GM18870 (cell line): Measurements from ENCODE around the gene DTYMK.

Experiments used
- ATAC-seq: cut with Tn5 transposase; IDR thresholded peaks from one replicate; pipeline ENCODE4 v1.9.1; 2021; ENCODE audit warnings: moderate library complexity; ENCODE audit not compliant: unreplicated experiment

The DTYMK gene

DNA sequence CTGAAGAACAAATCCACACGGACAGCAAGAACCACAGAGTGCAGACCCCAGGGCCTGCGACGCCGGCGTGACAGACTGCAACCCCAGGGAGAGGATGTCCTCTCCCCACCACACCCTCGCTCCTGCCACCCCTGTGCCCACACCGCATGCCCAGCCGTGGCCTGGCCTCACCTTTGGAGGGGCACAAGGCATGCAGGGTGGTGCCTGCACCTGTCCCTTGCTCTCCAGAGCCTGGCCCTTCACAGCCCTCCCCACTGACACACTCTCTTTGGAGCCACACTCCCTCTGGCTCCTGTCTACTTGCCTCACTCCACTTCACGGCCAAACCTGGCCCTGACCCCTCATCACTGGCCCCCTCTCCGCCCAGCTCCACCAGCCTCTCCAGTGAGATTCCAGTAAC, 58.9 kb downstream of the DTYMK start:
- no peak for ATAC-seq
